Measurements from ENCODE around the gene FPR2. TPM values are rescaled to one million over a fixed set of nuclear protein-coding genes. Genes with fewer than 3 reads are reported as not detected.
A peak's percentile ranks its signal among the peaks of the same experiment; 100 is the strongest.
"Not testable (repeated sequence)": the region's sequence is repeated elsewhere in the genome, so short reads cannot be mapped to it uniquely, and the experiment has no call there.

Gene FPR2
- total RNA-seq, 2 donors from 2014 or later, result not detected

- peaks cover 0 to under 1% of the 10 kb centered on the region in 2 donors for H3K9me3 Mint-ChIP-seq
- H3K36me3 Mint-ChIP-seq, result peaks cover 0 to 10% of the 10 kb centered on the region in 2 donors
- H3K27ac Mint-ChIP-seq, result no peak overlapping the region
- no peak for DNase-seq (ENCODE audit: low spot score in 2 of 2)
- ATAC-seq, result peak in 1 of 2 donors; percentile 46
Measured at GRCh38 chr19:51735759-51736449, 25.1 kb upstream of the FPR2 start.

- ATAC-seq, result no peak
- H3K36me3 Mint-ChIP-seq, result no peaks in the 10 kb centered on the region
- DNase-seq (ENCODE audit: low spot score in 2 of 2), result no peak
- no peaks in the 10 kb centered on the region for H3K9me3 Mint-ChIP-seq
- H3K27ac Mint-ChIP-seq, result no peak overlapping the region
Measured at GRCh38 chr19:51737389-51737788, 23.6 kb upstream of the FPR2 start.

GRCh38 chr19:51737924-51738323 is 23.1 kb upstream of the FPR2 start:
- H3K27ac Mint-ChIP-seq, result no peak overlapping the region
- H3K36me3 Mint-ChIP-seq, result no peaks in the 10 kb centered on the region
- DNase-seq (ENCODE audit: low spot score in 2 of 2) (no peak), ATAC-seq (no peak)
- H3K9me3 Mint-ChIP-seq, result no peaks in the 10 kb centered on the region

GRCh38 chr19:51738523-51738922 is 22.5 kb upstream of the FPR2 start:
- not testable (repeated sequence) for H3K36me3 Mint-ChIP-seq

GRCh38 chr19:51739466-51740213 is 21.3 kb upstream of the FPR2 start:
- H3K36me3 Mint-ChIP-seq, result no peaks in the 10 kb centered on the region
- ATAC-seq (no peak), DNase-seq (ENCODE audit: low spot score in 2 of 2) (no peak)
- H3K27ac Mint-ChIP-seq, result no peak overlapping the region
- no peaks in the 10 kb centered on the region for H3K9me3 Mint-ChIP-seq

More at GRCh38 chr19:51738523-51738922, 22.5 kb upstream of the FPR2 start:
- not testable (repeated sequence) for DNase-seq (ENCODE audit: low spot score in 2 of 2); ATAC-seq; H3K9me3 Mint-ChIP-seq; H3K27ac Mint-ChIP-seq

GRCh38 chr19:51740356-51740755 is 20.6 kb upstream of the FPR2 start:
- ATAC-seq (no peak), DNase-seq (ENCODE audit: low spot score in 2 of 2) (no peak)
- no peaks in the 10 kb centered on the region for H3K9me3 Mint-ChIP-seq
- H3K36me3 Mint-ChIP-seq, result no peaks in the 10 kb centered on the region
- no peak overlapping the region for H3K27ac Mint-ChIP-seq

GRCh38 chr19:51742789-51743188 is 18.2 kb upstream of the FPR2 start:
- no peak for ATAC-seq
- DNase-seq (ENCODE audit: low spot score in 2 of 2), result no peak
- no peaks in the 10 kb centered on the region for H3K36me3 Mint-ChIP-seq

GRCh38 chr19:51743405-51743804 is 17.6 kb upstream of the FPR2 start:
- DNase-seq (ENCODE audit: low spot score in 2 of 2) (no peak), ATAC-seq (no peak)
- no peaks in the 10 kb centered on the region for H3K36me3 Mint-ChIP-seq

More at GRCh38 chr19:51742789-51743188, 18.2 kb upstream of the FPR2 start:
- Mint-ChIP-seq H3K9me3 (no peaks in the 10 kb centered on the region), H3K27ac (no peak overlapping the region)

GRCh38 chr19:51746731-51747130 is 14.2 kb upstream of the FPR2 start:
- DNase-seq (ENCODE audit: low spot score in 2 of 2) (no peak), ATAC-seq (no peak)
- no peaks in the 10 kb centered on the region for H3K9me3 Mint-ChIP-seq
- no peak overlapping the region for H3K27ac Mint-ChIP-seq
- no peaks in the 10 kb centered on the region for H3K36me3 Mint-ChIP-seq

More at GRCh38 chr19:51743405-51743804, 17.6 kb upstream of the FPR2 start:
- no peak overlapping the region for H3K27ac Mint-ChIP-seq
- no peaks in the 10 kb centered on the region for H3K9me3 Mint-ChIP-seq

- H3K36me3 Mint-ChIP-seq, result no peaks in the 10 kb centered on the region
- no peak for DNase-seq (ENCODE audit: low spot score in 2 of 2)
- H3K27ac Mint-ChIP-seq, result no peak overlapping the region
- H3K9me3 Mint-ChIP-seq, result no peaks in the 10 kb centered on the region
- ATAC-seq, result no peak
Measured at GRCh38 chr19:51749979-51750378, 11.0 kb upstream of the FPR2 start.

- Mint-ChIP-seq H3K36me3 (peaks cover 0 to under 1% of the 10 kb centered on the region in 2 donors), H3K9me3 (no peaks in the 10 kb centered on the region), H3K27ac (no peak overlapping the region)
- DNase-seq (ENCODE audit: low spot score in 2 of 2) (no peak), ATAC-seq (no peak)
Measured at GRCh38 chr19:51750400-51751094, 10.4 kb upstream of the FPR2 start.

- Mint-ChIP-seq H3K9me3 (no peaks in the 10 kb centered on the region), H3K36me3 (peaks cover 0 to 4% of the 10 kb centered on the region in 2 donors), H3K27ac (no peak within 1 kb of the TSS)
- DNase-seq (ENCODE audit: low spot score in 2 of 2) (no peak), ATAC-seq (no peak)
Measured at GRCh38 chr19:51751655-51752054, 9.3 kb upstream of the FPR2 start, which contains the start of gene FPR1. TSS of gene FPR1 (minus strand) at chr19:51751878. CDS start at chr19:51746994, 4,884 bp downstream.

GRCh38 chr19:51754109-51754508 is 6.9 kb upstream of the FPR2 start:
- H3K36me3 Mint-ChIP-seq, result peaks cover 0 to 4% of the 10 kb centered on the region in 2 donors
- DNase-seq (ENCODE audit: low spot score in 2 of 2), result no peak
- H3K9me3 Mint-ChIP-seq, result no peaks in the 10 kb centered on the region
- no peak for ATAC-seq
- H3K27ac Mint-ChIP-seq, result no peak overlapping the region

GRCh38 chr19:51754770-51755169 is 6.2 kb upstream of the FPR2 start:
- Mint-ChIP-seq H3K36me3 (peaks cover 0 to 4% of the 10 kb centered on the region in 2 donors), H3K27ac (no peak overlapping the region)
- no peak for ATAC-seq

GRCh38 chr19:51755571-51755970 is 5.4 kb upstream of the FPR2 start:
- peaks cover 0 to 4% of the 10 kb centered on the region in 2 donors for H3K36me3 Mint-ChIP-seq
- DNase-seq (ENCODE audit: low spot score in 2 of 2) (no peak), ATAC-seq (no peak)
- no peak overlapping the region for H3K27ac Mint-ChIP-seq
- no peaks in the 10 kb centered on the region for H3K9me3 Mint-ChIP-seq

More at GRCh38 chr19:51754770-51755169, 6.2 kb upstream of the FPR2 start:
- DNase-seq (ENCODE audit: low spot score in 2 of 2), result no peak
- H3K9me3 Mint-ChIP-seq, result no peaks in the 10 kb centered on the region

- H3K36me3 Mint-ChIP-seq, result peaks cover 0 to 10% of the 10 kb centered on the region in 2 donors
- DNase-seq (ENCODE audit: low spot score in 2 of 2) (no peak), ATAC-seq (no peak)
- no peak overlapping the region for H3K27ac Mint-ChIP-seq
- H3K9me3 Mint-ChIP-seq, result peaks cover 0 to 4% of the 10 kb centered on the region in 2 donors
Measured at GRCh38 chr19:51761696-51762095, 716 bp downstream of the FPR2 start.

- no peak overlapping the region for H3K27ac Mint-ChIP-seq
- DNase-seq (ENCODE audit: low spot score in 2 of 2) (no peak), ATAC-seq (no peak)
- peaks cover 0 to 10% of the 10 kb centered on the region in 2 donors for H3K36me3 Mint-ChIP-seq
- H3K9me3 Mint-ChIP-seq, result peaks cover 0 to 4% of the 10 kb centered on the region in 2 donors
Measured at GRCh38 chr19:51765086-51765485, 4.1 kb downstream of the FPR2 start.
